GM21528 (cell line): ENCODE measurements around the gene HDAC3.

Experiments
- ATAC-seq: cut with Tn5 transposase; IDR thresholded peaks from one replicate; pipeline ENCODE4 v1.9.1; 2021; ENCODE audit warnings: mild to moderate bottlenecking, moderate library complexity; ENCODE audit not compliant: unreplicated experiment, low FRiP score

HDAC3 gene

GRCh38 chr5:141636413-141637122 is at the start of gene HDAC3, which contains the start of gene RELL2:
HDAC3 (minus strand) TSS chr5:141636849; CDS start chr5:141636790, 59 bp downstream.
RELL2 (plus strand) TSS chr5:141636997; CDS start chr5:141638226, 1,229 bp downstream.
- peak; percentile 69 for ATAC-seq

DNA sequence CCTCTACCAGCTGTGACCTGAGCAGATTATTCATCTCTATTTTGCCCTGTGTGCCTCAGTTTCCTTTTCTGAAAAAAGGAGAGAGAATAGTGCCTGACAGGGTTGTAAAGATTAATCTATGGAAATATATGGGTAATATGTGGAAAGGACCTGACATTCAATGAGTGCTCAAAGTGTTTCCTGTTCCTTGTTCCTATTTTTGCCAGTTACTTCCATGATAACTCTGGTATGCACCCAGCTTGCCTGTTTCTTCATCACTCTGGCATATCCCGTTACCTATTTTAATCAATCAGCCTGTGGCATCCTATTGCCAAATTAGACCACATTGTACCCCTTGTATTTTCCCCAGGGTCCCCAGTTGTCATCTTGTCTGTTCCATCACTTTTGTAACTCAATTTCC is 48.9 kb upstream of the HDAC3 start:
- no peak for ATAC-seq

DNA sequence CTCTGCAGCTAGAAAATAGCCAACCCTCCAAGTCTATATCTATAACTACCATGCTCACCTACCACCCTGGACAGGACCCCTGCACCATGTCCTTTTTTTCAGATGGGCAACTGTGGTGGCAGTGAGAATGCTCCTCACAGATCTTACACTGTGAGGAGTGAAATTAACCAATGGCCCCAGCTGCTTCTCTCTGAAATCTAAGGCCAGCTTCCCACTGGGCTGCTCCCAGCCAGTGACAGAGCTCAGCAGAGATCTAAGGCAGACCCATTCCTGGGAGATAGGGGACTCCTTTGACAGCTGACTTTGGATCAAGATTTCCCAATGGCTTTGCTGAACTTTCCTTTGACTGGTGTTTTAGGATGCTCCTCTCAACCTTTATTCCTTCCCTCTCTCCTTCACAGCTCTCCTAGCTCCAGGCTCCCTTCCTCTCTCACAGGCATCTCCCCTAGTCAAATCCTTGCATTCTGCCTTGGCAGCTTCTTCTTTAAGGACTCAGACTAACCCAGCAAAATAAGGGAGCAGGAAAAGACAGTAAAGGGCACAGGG is 47.0 kb upstream of the HDAC3 start:
- no peak for ATAC-seq

GRCh38 chr5:141681695-141682641 is 45.3 kb upstream of the HDAC3 start, which contains the start of gene ARAP3:
ARAP3 (minus strand) TSS chr5:141682230; CDS start chr5:141680486, 1,744 bp downstream.
- ATAC-seq = no peak

DNA sequence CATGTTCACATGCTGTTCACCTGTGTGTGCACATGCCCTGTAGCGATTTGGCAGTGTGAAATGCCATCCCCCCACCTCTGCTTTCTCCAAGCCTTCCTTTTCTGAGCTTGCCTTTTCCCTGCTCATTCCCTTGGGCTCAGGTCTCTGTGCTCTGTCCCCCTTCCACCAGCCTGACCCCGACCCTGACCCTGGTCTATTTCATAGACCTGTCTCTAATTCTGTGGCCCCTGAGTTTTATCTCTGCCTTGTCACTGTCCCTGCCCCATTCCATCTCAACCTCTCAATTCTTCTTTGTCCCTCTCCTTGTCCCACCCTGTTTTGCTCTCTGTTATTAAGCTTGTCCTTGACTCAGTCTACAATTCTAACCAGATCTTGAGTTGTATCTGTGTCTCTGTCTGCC is 44.6 kb upstream of the HDAC3 start:
- ATAC-seq = no peak

DNA sequence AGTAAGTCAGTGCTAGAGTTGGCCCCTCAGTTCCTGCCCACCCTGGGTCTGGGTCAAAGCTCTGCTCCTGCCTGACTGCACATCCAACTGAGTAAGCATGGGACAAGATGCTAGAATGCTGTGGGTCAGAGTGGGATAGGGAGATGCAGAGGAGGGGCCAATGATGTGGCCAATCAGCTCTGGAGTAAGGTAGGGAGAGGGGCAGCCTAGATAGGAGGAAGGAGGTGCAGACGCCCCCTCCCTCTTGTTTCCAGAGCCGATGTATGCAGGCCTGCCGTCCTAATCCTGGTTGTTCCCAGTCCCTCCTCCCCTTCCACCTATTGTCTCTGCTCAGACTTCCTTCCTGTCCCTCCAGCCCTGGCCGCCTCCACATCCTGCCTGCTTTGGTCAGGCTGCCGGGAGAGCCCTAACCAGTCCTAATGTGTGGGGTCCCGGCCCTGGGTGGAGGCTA is 44.1 kb upstream of the HDAC3 start:
- no peak for ATAC-seq

- no peak for ATAC-seq
These were observed 43.5 kb upstream of the HDAC3 start for GRCh38 chr5:141680178-141680577.

- ATAC-seq = no peak
These were observed 40.8 kb upstream of the HDAC3 start for GRCh38 chr5:141677415-141677814.

GRCh38 chr5:141675672-141676071 is 39.0 kb upstream of the HDAC3 start:
- ATAC-seq = no peak

- ATAC-seq = no peak
These were observed 38.1 kb upstream of the HDAC3 start for GRCh38 chr5:141674747-141675146.

- no peak for ATAC-seq
These were observed 36.5 kb upstream of the HDAC3 start for GRCh38 chr5:141672841-141673813.

- ATAC-seq = no peak
These were observed 35.6 kb upstream of the HDAC3 start for GRCh38 chr5:141672071-141672840.

GRCh38 chr5:141669520-141669919 is 32.9 kb upstream of the HDAC3 start:
- no peak for ATAC-seq

DNA sequence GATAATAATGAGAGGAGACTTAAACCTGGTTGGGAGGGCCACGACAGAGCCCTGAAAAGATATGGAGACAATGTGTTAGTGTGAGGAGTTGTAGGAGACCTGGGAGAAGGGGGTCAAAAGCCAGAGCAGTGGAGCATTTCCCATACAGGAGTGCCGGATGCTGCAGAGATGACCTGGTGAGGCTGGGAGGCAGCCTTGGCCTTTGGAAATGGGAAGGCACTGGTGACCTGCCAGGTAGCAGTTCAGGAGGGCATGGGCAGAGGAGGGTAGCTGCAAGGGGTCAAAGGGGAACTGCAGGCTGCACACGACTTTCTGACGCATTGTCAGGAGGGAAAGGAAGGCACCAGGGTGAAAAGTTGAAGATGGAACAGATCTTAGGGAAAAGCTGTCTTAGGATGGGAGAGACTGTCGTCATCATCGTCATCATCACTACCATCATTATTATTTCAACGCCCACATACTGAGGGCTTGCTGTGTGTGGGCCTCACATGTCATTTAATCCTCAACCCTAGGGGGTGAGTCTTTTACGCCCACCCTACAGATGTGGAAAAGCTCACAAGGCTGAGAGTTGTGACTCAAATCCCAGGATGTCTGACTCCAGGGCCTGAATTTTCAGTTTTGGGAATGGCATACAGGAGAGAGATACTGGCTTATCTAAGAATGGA is 32.1 kb upstream of the HDAC3 start:
- ATAC-seq = no peak

- no peak for ATAC-seq
These were observed 29.6 kb upstream of the HDAC3 start for GRCh38 chr5:141665995-141666940.

- ATAC-seq = peak; percentile 91
These were observed 28.2 kb upstream of the HDAC3 start for GRCh38 chr5:141664733-141665461.

DNA sequence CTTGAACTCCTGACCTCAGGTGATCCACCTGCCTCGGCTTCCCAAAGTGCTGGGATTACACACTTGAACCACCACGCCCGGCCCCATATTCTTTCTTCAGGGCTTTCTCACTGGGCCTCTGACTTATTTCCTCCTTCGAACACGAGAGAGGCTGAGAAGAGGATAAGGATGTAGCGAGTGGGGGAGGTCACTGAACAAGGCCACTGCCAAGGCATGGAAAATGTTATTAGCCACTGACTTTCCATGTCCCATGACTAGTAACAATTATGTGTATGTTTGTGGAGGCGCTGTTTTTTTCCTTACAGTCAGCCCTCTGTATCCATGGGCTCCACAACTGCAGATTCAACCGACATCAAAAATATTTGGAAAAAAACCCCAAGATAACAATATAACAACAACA is 26.9 kb upstream of the HDAC3 start:
- no peak for ATAC-seq
